ENCODE measurements around the gene MCRIP1. TPM values are rescaled to one million over a fixed set of nuclear protein-coding genes. Genes with fewer than 3 reads are reported as not detected.

MCRIP1 gene
- total and polyA plus RNA-seq, 4 donors = 16.6 to 42.0 (median 26.2) TPM

DNA sequence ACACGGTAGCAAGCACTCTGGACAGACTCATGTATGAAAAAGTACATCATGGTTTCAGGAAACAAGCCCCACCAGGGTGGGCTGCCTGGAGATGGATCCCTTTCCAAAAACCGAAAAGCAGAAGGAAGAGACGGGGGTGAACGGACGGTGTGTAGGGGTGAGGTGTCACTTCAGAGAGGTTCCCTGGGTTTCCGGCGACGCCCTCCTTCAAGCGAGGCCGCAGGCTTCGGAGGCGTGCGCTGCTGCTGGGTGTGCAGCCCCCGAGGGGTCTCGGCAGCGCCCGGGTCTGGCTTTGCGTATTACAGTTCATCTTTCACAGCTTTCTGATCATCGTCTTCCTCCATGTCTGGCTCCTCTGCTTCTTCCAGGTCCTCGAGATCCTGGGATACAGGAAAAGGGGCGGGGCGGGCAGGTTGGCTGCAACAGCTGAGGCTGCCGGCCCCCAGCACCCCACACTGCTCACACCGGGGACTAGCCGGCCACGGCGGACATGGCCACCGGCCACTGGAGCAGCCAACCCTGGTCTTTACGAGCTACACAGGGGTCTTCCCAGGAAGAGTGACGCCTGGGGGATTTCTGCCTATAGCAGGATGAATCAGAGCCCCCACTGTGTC, 10.7 kb upstream of the MCRIP1 start:
- no peak for DNase-seq (ENCODE audit: low spot score)
- H3K36me3 ChIP-seq (ENCODE audit: control insufficient read depth in 4 of 4, insufficient read depth in 3 of 4, low read depth in 1 of 4, low read length in 3 of 4) = peaks cover 30 to 50% (median 35%) of the 10 kb centered on the region in 4 donors
- 94% methylated on average over 30 of the region's 30 CpGs for WGBS
- H3K9ac ChIP-seq (ENCODE audit: low read depth in 1 of 2, low read length in 2 of 2) = no peak overlapping the region
- no peaks in the 10 kb centered on the region for H3K9me3 ChIP-seq (ENCODE audit: control insufficient read depth in 4 of 4, low read length in 3 of 4)
- H3K4me3 ChIP-seq (ENCODE audit: low read depth in 1 of 3, low read length in 3 of 3) = no peak overlapping the region
- H3K27ac ChIP-seq (ENCODE audit: low read depth in 1 of 2, low read length in 2 of 2) = no peak overlapping the region
- H3K27me3 ChIP-seq (ENCODE audit: control insufficient read depth in 4 of 4, insufficient read depth in 4 of 4, low read length in 3 of 4) = no peaks in the 10 kb centered on the region
- TF ChIP-seq, protein P1, sequence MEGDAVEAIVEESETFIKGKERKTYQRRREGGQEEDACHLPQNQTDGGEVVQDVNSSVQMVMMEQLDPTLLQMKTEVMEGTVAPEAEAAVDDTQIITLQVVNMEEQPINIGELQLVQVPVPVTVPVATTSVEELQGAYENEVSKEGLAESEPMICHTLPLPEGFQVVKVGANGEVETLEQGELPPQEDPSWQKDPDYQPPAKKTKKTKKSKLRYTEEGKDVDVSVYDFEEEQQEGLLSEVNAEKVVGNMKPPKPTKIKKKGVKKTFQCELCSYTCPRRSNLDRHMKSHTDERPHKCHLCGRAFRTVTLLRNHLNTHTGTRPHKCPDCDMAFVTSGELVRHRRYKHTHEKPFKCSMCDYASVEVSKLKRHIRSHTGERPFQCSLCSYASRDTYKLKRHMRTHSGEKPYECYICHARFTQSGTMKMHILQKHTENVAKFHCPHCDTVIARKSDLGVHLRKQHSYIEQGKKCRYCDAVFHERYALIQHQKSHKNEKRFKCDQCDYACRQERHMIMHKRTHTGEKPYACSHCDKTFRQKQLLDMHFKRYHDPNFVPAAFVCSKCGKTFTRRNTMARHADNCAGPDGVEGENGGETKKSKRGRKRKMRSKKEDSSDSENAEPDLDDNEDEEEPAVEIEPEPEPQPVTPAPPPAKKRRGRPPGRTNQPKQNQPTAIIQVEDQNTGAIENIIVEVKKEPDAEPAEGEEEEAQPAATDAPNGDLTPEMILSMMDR (IDR thresholded peaks at IDR 0.05; ENCODE audit: low read depth, low read length, missing input control) = no peak
- no peak for TF ChIP-seq HNF4G (IDR thresholded peaks at IDR 0.05)
- TF ChIP-seq JUND (IDR thresholded peaks at IDR 0.05) = no peak
- TF ChIP-seq GABPA (IDR thresholded peaks at IDR 0.05 in 1 of 2, conservative IDR thresholded peaks at IDR 0.05 in 1 of 2) = no peak
- TF ChIP-seq FOXA2 (IDR thresholded peaks at IDR 0.05) = no peak
- TF ChIP-seq FOXA1 (IDR thresholded peaks at IDR 0.05) = no peak
- TF ChIP-seq RXRA (IDR thresholded peaks at IDR 0.05) = no peak
- TF ChIP-seq, protein P2, sequence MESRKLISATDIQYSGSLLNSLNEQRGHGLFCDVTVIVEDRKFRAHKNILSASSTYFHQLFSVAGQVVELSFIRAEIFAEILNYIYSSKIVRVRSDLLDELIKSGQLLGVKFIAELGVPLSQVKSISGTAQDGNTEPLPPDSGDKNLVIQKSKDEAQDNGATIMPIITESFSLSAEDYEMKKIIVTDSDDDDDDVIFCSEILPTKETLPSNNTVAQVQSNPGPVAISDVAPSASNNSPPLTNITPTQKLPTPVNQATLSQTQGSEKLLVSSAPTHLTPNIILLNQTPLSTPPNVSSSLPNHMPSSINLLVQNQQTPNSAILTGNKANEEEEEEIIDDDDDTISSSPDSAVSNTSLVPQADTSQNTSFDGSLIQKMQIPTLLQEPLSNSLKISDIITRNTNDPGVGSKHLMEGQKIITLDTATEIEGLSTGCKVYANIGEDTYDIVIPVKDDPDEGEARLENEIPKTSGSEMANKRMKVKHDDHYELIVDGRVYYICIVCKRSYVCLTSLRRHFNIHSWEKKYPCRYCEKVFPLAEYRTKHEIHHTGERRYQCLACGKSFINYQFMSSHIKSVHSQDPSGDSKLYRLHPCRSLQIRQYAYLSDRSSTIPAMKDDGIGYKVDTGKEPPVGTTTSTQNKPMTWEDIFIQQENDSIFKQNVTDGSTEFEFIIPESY (IDR thresholded peaks at IDR 0.05) = no peak
- TF ChIP-seq TAF1 (conservative IDR thresholded peaks at IDR 0.05) = no peak
- TF ChIP-seq, protein P3, sequence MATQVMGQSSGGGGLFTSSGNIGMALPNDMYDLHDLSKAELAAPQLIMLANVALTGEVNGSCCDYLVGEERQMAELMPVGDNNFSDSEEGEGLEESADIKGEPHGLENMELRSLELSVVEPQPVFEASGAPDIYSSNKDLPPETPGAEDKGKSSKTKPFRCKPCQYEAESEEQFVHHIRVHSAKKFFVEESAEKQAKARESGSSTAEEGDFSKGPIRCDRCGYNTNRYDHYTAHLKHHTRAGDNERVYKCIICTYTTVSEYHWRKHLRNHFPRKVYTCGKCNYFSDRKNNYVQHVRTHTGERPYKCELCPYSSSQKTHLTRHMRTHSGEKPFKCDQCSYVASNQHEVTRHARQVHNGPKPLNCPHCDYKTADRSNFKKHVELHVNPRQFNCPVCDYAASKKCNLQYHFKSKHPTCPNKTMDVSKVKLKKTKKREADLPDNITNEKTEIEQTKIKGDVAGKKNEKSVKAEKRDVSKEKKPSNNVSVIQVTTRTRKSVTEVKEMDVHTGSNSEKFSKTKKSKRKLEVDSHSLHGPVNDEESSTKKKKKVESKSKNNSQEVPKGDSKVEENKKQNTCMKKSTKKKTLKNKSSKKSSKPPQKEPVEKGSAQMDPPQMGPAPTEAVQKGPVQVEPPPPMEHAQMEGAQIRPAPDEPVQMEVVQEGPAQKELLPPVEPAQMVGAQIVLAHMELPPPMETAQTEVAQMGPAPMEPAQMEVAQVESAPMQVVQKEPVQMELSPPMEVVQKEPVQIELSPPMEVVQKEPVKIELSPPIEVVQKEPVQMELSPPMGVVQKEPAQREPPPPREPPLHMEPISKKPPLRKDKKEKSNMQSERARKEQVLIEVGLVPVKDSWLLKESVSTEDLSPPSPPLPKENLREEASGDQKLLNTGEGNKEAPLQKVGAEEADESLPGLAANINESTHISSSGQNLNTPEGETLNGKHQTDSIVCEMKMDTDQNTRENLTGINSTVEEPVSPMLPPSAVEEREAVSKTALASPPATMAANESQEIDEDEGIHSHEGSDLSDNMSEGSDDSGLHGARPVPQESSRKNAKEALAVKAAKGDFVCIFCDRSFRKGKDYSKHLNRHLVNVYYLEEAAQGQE (IDR thresholded peaks at IDR 0.05) = no peak
- no peak for TF ChIP-seq RAD21 (IDR thresholded peaks at IDR 0.05)
- TF ChIP-seq EGR1 (IDR thresholded peaks at IDR 0.05; ENCODE audit: low read depth in 2 of 2) = no peak
- no peak for TF ChIP-seq SP1 (IDR thresholded peaks at IDR 0.05)
- no peak for TF ChIP-seq YY1 (IDR thresholded peaks at IDR 0.05)
- peaks cover 0 to 29% (median 19%) of the 10 kb centered on the region in 4 donors for H3K4me1 ChIP-seq (ENCODE audit: control insufficient read depth in 4 of 4, insufficient read depth in 4 of 4, low read length in 3 of 4)

DNA sequence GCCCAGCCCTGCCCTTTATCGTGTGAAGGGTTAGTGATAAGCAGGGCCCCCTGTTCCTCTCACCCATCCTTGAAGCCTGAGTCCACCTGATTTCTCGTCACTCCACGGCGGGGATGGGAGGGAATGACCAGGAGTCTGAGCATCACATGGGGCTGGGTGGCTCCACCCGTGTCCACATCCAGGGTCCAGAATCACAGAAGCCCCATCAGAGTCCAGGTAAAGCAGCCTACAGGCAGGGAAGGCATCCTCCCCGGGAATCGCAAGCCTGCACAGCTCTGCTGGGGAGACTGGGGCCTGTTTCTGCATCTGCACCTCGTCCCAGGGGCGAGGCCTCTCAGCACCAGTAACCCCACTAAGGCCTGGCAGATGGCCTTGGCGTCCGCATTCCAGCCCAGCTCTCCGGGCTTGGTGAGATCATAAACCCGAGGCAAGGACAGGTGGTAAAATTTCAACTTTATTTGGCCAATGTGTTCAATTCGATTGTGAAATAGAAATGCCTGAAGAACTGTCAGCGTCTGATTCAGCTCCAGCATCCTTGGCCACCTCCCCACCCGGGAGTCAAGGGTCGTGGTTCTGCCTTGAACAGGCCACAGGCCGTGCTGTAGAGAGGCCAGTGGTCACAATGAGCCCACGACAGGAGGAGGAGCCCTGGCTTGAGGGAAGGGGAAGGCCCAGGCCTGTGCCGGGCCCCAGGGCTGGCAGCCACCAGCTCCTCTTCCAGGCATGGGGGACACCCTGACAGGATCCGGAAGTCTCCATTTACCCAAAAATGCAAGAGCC, 9.8 kb upstream of the MCRIP1 start:
- no peak overlapping the region for H3K9ac ChIP-seq (ENCODE audit: low read depth in 1 of 2, low read length in 2 of 2)
- H3K27me3 ChIP-seq (ENCODE audit: control insufficient read depth in 4 of 4, insufficient read depth in 4 of 4, low read length in 3 of 4) = no peaks in the 10 kb centered on the region
- H3K27ac ChIP-seq (ENCODE audit: low read depth in 1 of 2, low read length in 2 of 2) = peak overlapping the region; percentile 48 to 56
- 44% methylated on average over 21 of the region's 21 CpGs for WGBS
- peaks cover 30 to 47% (median 35%) of the 10 kb centered on the region in 4 donors for H3K36me3 ChIP-seq (ENCODE audit: control insufficient read depth in 4 of 4, insufficient read depth in 3 of 4, low read depth in 1 of 4, low read length in 3 of 4)
- H3K4me3 ChIP-seq (ENCODE audit: low read depth in 1 of 3, low read length in 3 of 3) = no peak overlapping the region
- H3K9me3 ChIP-seq (ENCODE audit: control insufficient read depth in 4 of 4, low read length in 3 of 4) = no peaks in the 10 kb centered on the region
- H3K4me1 ChIP-seq (ENCODE audit: control insufficient read depth in 4 of 4, insufficient read depth in 4 of 4, low read length in 3 of 4) = peaks cover 0 to 29% (median 19%) of the 10 kb centered on the region in 4 donors
- DNase-seq (ENCODE audit: low spot score) = no peak
- TF ChIP-seq, protein P3 (IDR thresholded peaks at IDR 0.05) = no peak
- no peak for TF ChIP-seq TAF1 (conservative IDR thresholded peaks at IDR 0.05)
- TF ChIP-seq RXRA (IDR thresholded peaks at IDR 0.05) = peak; percentile 37 to 64
- TF ChIP-seq GABPA (IDR thresholded peaks at IDR 0.05 in 1 of 2, conservative IDR thresholded peaks at IDR 0.05 in 1 of 2) = peak in 1 of 2 donors; percentile 48
- TF ChIP-seq, protein P1 (IDR thresholded peaks at IDR 0.05; ENCODE audit: low read depth, low read length, missing input control) = no peak
- TF ChIP-seq FOXA2 (IDR thresholded peaks at IDR 0.05) = no peak
- peak; percentile 24 to 62 for TF ChIP-seq HNF4A (conservative IDR thresholded peaks at IDR 0.05)
- TF ChIP-seq RAD21 (IDR thresholded peaks at IDR 0.05) = peak in 1 of 2 donors; percentile 21
- TF ChIP-seq HNF4G (IDR thresholded peaks at IDR 0.05) = no peak
- peak; percentile 15 for TF ChIP-seq SP1 (IDR thresholded peaks at IDR 0.05)

All from liver (tissue), 9 donors.